ENCODE data around the gene B4GALT5.

DNA sequence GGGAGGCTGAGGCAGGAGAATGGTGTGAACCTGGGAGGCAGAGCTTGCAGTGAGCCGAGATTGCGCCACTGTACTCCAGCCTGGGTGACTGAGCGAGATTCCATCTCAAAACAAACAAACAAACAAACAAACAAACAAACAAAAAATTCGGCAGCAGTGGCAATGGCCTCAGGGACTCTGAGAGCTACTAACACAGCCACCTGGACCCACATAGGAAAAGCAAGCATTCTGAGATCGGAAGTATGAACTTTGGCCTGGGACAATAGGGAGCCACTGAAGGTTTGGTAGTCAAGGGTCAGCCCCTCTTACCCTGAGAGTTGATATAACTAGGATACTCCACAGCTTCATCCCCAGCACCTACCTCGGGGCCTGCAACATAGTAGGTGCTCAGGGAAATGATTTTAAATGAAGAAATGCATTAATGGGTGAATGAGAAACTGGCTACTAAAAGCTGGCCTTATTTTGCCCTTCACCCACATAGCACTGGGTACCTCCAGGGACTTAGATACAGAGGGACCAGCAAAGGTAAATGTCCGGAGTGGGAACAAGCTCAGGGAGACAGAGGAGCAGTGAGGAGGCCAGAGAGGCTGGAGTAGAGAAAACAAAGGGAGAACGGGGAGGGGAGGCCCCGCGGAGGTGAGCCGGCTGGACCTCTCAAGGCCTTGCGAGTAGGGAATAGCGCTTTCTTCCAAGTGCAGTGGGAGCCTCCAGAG lies 99.2 kb downstream of the B4GALT5 start:
- TF ChIP-seq, protein P1, sequence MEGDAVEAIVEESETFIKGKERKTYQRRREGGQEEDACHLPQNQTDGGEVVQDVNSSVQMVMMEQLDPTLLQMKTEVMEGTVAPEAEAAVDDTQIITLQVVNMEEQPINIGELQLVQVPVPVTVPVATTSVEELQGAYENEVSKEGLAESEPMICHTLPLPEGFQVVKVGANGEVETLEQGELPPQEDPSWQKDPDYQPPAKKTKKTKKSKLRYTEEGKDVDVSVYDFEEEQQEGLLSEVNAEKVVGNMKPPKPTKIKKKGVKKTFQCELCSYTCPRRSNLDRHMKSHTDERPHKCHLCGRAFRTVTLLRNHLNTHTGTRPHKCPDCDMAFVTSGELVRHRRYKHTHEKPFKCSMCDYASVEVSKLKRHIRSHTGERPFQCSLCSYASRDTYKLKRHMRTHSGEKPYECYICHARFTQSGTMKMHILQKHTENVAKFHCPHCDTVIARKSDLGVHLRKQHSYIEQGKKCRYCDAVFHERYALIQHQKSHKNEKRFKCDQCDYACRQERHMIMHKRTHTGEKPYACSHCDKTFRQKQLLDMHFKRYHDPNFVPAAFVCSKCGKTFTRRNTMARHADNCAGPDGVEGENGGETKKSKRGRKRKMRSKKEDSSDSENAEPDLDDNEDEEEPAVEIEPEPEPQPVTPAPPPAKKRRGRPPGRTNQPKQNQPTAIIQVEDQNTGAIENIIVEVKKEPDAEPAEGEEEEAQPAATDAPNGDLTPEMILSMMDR (IDR thresholded peaks at IDR 0.05) = no peak
- no peak for TF ChIP-seq POLR2AphosphoS5 (IDR thresholded peaks at IDR 0.05)
- no peak for TF ChIP-seq POLR2A (IDR thresholded peaks at IDR 0.05)
- TF ChIP-seq EP300 (IDR thresholded peaks at IDR 0.05) = no peak
